Suprapubic skin (tissue), 4 donors: ENCODE measurements around the gene PPIE. TPM values are rescaled to one million over a fixed set of nuclear protein-coding genes. Genes with fewer than 3 reads are reported as not detected.

Source experiments
- DNase-seq, 2 donors: peaks; one replicate each; pipeline ENCODE4 v3.0.0-alpha.2; 2019; ENCODE audit warnings: low spot score in 2 of 2
- H3K27ac ChIP-seq: fragments of 200-600 bp; sonication (generic); one replicate; pipeline ENCODE4 v1.5.1; 2019
- H3K27me3 ChIP-seq: fragments of 200-600 bp; sonication (generic); one replicate; pipeline ENCODE4 v1.5.1; 2019
- H3K36me3 ChIP-seq: fragments of 200-600 bp; sonication (generic); one replicate; pipeline ENCODE4 v1.5.1; 2019
- H3K4me1 ChIP-seq: fragments of 200-600 bp; sonication (generic); one replicate; pipeline ENCODE4 v1.5.1; 2019
- H3K4me3 ChIP-seq: fragments of 200-600 bp; sonication (generic); one replicate; pipeline ENCODE4 v1.5.1; 2019; ENCODE audit warnings: mild to moderate bottlenecking
- H3K9me3 ChIP-seq: fragments of 200-600 bp; sonication (generic); one replicate; pipeline ENCODE4 v1.5.1; 2019
- CTCF ChIP-seq, 2 donors: fragments of 200-600 bp in 1 of 2; fragments of 450-650 bp in 1 of 2; sonication (generic) in 1 of 2; IDR thresholded peaks; one replicate each; pipeline ENCODE4 v1.5.1; 2016 to 2019; ENCODE audit warnings: antibody characterized with exemption in 2 of 2, mild to moderate bottlenecking in 1 of 2, moderate library complexity in 1 of 2
- EP300 ChIP-seq: sonication (generic); formaldehyde crosslinking; IDR thresholded peaks from one replicate; pipeline ENCODE4 v1.6.1; 2017; ENCODE audit warnings: antibody characterized with exemption
- POLR2A ChIP-seq, 2 donors: fragments of 450-650 bp; IDR thresholded peaks; one replicate each; pipeline ENCODE4 v1.6.1; 2017; ENCODE audit warnings: antibody characterized with exemption in 2 of 2, mild to moderate bottlenecking in 2 of 2, moderate library complexity in 2 of 2
- POLR2AphosphoS5 ChIP-seq, 3 donors: sonication (generic); formaldehyde crosslinking; IDR thresholded peaks; one replicate each; pipeline ENCODE4 v1.6.1; 2017; ENCODE audit warnings: antibody characterized with exemption in 3 of 3
- WGBS: methylation state at CpG from one replicate; pipeline ENCODE4 v1.1.5; 2018; 5-methylcytosine and 5-hydroxymethylcytosine counted together
- total RNA-seq, 4 donors: library from RNA; depleted of rRNA; stranded (reverse); fragments of >200 nt; gene quantifications; one replicate each; pipeline ENCODE4 v1.1.0, GENCODE V29; 2016

Gene PPIE
- total RNA-seq, 4 donors from 2014 or later = 27.0 to 40.6 (median 28.5) TPM

GRCh38 chr1:39727932-39728317, 10.8 kb upstream of the PPIE start:
- H3K4me1 ChIP-seq = no peaks in the 10 kb centered on the region
- DNase-seq = no peak
- peaks cover 73% of the 10 kb centered on the region for H3K27me3 ChIP-seq
- H3K36me3 ChIP-seq = no peaks in the 10 kb centered on the region
- no peaks in the 10 kb centered on the region for H3K9me3 ChIP-seq
- WGBS = 67% methylated on average over 14 of the region's 14 CpGs
- TF ChIP-seq EP300 = no peak
- no peak for TF ChIP-seq POLR2A (IDR thresholded peaks at IDR 0.05)
- no peak for TF ChIP-seq POLR2AphosphoS5 (IDR thresholded peaks at IDR 0.05)
- no peak for TF ChIP-seq CTCF (IDR thresholded peaks at IDR 0.05)
- H3K4me3 ChIP-seq = no peak overlapping the region
- H3K27ac ChIP-seq = no peak overlapping the region

GRCh38 chr1:39729030-39729429, 9.7 kb upstream of the PPIE start:
- Histone ChIP-seq H3K27me3 (peaks cover 81% of the 10 kb centered on the region), H3K4me3 (no peak overlapping the region), H3K36me3 (no peaks in the 10 kb centered on the region), H3K4me1 (no peaks in the 10 kb centered on the region), H3K27ac (no peak overlapping the region), H3K9me3 (no peaks in the 10 kb centered on the region)
- TF ChIP-seq POLR2A (IDR thresholded peaks at IDR 0.05) = no peak
- TF ChIP-seq POLR2AphosphoS5 (IDR thresholded peaks at IDR 0.05) = no peak
- TF ChIP-seq EP300 = no peak
- WGBS = 53% methylated on average over 3 of the region's 3 CpGs
- no peak for DNase-seq

GRCh38 chr1:39729842-39730241, 8.8 kb upstream of the PPIE start:
- Histone ChIP-seq H3K9me3 (no peaks in the 10 kb centered on the region), H3K36me3 (no peaks in the 10 kb centered on the region), H3K27ac (no peak overlapping the region), H3K4me3 (no peak overlapping the region), H3K4me1 (no peaks in the 10 kb centered on the region), H3K27me3 (peaks cover 79% of the 10 kb centered on the region)
- no peak for DNase-seq
- TF ChIP-seq POLR2AphosphoS5 (IDR thresholded peaks at IDR 0.05) (no peak), CTCF (IDR thresholded peaks at IDR 0.05) (no peak), EP300 (no peak), POLR2A (IDR thresholded peaks at IDR 0.05) (no peak)
- 71% methylated on average over 3 of the region's 4 CpGs for WGBS

GRCh38 chr1:39732730-39733129, 6.0 kb upstream of the PPIE start:
- Histone ChIP-seq H3K4me3 (no peak overlapping the region), H3K9me3 (no peaks in the 10 kb centered on the region), H3K4me1 (no peaks in the 10 kb centered on the region), H3K27me3 (peaks cover 63% of the 10 kb centered on the region), H3K27ac (no peak overlapping the region), H3K36me3 (no peaks in the 10 kb centered on the region)
- no peak for DNase-seq
- TF ChIP-seq POLR2AphosphoS5 (IDR thresholded peaks at IDR 0.05) (no peak), POLR2A (IDR thresholded peaks at IDR 0.05) (no peak)
- 33% methylated on average over 3 of the region's 3 CpGs for WGBS

- DNase-seq = no peak
- WGBS = 58% methylated on average over 7 of the region's 7 CpGs
Observed at GRCh38 chr1:39733161-39733560, 5.5 kb upstream of the PPIE start.

GRCh38 chr1:39735731-39736130, 3.0 kb upstream of the PPIE start:
- H3K4me1 ChIP-seq = peaks cover 18% of the 10 kb centered on the region
- H3K4me3 ChIP-seq = no peak overlapping the region
- WGBS = 72% methylated on average over 3 of the region's 3 CpGs
- H3K36me3 ChIP-seq = peaks cover 3% of the 10 kb centered on the region
- DNase-seq = no peak
- TF ChIP-seq POLR2A (IDR thresholded peaks at IDR 0.05) (no peak), POLR2AphosphoS5 (IDR thresholded peaks at IDR 0.05) (no peak), CTCF (IDR thresholded peaks at IDR 0.05) (no peak), EP300 (no peak)
- peaks cover 39% of the 10 kb centered on the region for H3K27me3 ChIP-seq
- H3K27ac ChIP-seq = no peak overlapping the region
- no peaks in the 10 kb centered on the region for H3K9me3 ChIP-seq

More at GRCh38 chr1:39733161-39733560, 5.5 kb upstream of the PPIE start:
- no peaks in the 10 kb centered on the region for H3K9me3 ChIP-seq
- peaks cover 2% of the 10 kb centered on the region for H3K4me1 ChIP-seq
- peaks cover 59% of the 10 kb centered on the region for H3K27me3 ChIP-seq
- no peak overlapping the region for H3K27ac ChIP-seq
- no peak overlapping the region for H3K4me3 ChIP-seq
- TF ChIP-seq POLR2A (IDR thresholded peaks at IDR 0.05) (no peak), POLR2AphosphoS5 (IDR thresholded peaks at IDR 0.05) (no peak), CTCF (IDR thresholded peaks at IDR 0.05) (no peak), EP300 (no peak)
- H3K36me3 ChIP-seq = no peaks in the 10 kb centered on the region
